ENCODE results near the gene GAA.
"Not testable (repeated sequence)": the region's sequence is repeated elsewhere in the genome, so short reads cannot be mapped to it uniquely, and the experiment has no call there.

Gene GAA

DNA sequence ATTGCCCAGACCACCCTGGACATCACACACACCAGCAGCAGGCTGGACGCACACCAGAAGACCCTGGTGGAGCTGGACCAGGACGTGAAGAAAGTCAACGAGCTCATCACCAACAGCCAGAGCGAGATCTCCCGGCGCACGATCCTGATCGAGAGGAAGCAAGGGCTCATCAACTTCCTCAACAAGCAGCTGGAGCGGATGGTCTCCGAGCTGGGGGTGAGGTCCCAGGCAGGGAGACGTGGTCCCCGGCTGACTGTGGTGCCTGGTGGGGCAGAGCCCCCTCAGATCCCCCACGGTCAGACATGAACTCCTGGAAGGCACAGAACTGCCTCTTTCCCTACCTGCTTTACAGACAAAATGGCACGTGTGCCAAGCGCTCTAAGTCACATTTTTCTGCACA lies 16.6 kb upstream of the GAA start:
- no peak for DNase-seq

DNA sequence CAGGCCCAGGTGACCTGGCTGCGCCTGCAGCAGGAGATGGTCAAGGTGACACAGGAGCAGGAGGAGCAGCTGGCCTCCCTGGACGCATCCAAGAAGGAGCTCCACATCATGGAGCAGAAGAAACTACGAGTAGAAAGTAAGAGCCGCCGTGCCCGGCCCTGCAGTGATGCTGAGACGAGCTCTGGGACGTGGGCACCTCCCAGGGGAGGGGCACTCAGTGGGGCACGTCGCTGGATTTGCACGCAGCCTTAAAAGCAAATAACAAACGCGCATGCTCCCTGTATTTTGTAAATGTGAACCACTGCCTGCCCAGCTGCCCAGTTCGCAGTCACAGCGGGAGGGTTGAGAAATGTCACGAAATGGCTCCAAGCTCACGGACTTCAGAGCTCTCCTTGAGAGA lies 15.3 kb upstream of the GAA start:
- DNase-seq, result no peak

DNA sequence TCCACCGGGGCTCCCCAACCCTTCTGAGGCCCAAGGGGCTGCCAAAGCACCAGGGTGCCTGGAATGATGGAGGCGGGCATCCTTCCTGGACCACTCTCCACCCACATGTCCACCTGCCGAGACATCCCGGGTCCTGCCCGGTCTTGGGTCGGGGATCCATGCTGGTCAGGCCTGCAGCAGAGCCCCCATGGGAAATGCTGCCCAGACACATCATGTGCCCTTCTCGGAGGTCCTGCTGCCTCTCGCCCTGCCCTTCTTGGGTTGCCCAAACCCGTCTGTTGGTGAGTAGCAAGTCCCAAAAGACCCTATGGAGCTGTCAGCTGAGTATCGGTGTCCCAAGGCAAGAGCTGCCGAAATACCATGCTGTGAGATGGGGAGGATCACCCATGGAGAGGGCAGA lies 14.8 kb upstream of the GAA start:
- DNase-seq, result no peak

DNA sequence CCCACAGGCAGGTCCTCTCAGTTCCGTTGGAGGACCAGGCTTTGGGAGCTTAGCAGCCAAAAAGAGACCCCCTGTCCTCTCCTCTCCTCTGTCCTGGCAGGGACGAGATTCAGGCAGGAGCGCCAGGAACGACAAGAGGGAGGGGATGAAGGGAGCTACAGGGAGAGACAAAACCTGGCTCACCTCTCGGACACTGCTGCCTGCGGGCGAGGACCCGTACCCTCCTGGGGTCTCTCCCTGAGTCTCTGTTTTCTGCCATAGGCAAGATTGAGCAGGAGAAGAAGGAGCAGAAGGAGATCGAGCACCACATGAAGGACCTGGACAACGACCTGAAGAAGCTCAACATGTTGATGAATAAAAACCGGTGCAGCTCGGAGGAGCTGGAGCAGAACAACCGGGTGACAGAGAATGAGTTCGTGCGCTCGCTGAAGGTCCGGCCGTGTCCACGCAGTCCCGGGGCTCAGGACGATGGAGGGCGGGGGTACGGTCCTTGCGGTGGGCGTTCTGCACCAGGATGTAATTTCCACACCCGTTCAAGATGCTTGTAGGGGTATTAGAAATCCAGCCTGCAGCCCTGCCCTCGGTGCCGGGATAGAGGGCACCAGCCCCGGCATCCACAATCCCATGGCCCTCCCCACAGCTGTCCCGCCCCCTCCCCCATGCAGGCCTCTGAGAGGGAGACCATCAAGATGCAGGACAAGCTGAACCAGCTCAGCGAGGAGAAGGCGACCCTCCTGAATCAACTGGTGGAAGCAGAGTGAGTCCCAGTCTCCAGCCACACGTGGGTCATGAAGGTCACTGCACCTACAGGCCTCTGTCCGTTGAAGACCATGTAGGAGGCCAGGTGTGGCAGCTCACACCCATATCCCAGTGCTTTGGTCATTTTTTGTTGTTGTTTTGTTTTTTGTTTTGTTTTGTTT lies 13.8 kb upstream of the GAA start:
- no peak for DNase-seq

DNA sequence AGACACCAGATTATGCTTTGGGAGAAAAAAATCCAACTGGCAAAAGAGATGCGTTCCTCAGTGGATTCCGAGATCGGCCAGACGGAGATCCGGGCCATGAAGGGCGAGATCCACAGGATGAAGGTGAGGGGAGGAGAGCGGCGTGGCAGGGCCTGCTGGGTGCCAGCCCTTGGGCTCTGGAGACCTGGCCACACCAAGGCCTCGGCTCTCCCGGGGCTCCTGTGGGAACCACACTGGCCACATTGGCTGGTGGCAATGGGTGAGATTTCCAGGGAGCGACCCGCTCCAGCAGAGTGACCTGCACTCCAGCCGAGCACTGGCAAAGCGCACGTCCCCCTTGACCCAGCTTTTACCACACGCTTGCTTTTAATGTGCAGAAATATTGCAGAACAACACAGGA lies 11.6 kb upstream of the GAA start:
- no peak for DNase-seq

DNA sequence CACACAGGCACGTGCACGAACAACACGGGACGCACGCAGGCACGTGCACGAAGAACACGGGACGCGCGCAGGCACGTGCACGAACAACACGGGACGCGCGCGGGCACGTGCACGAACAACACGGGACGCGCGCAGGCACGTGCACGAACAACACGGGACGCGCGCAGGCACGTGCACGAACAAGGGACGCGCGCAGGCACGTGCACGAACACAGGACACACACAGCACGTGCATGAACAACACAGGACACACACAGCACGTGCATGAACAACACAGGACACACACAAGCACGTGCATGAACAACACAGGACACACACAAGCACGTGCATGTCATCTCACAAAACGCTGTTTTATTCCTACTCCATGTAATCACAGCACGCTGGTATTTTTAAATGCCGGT lies 11.2 kb upstream of the GAA start:
- DNase-seq, result not testable (repeated sequence)

DNA sequence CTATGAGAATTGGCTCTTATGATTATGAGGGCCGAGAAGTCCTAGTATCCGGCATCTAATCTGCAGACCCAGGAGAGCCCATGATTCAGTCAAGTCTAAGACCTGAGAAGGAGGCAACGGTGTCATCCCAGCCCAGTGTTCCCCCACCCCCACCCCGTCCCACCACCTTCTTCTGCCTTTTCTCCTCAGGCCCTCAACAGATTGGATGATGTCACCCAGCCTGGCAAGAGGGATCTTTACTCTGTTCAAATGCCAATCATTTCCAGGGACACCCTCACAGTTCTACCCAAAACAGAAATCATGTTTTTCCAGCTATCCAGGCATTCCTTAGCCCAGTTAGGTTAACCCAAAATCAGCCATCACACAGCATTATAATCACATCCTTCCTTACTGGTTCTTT lies 10.0 kb upstream of the GAA start:
- DNase-seq, result no peak

DNA sequence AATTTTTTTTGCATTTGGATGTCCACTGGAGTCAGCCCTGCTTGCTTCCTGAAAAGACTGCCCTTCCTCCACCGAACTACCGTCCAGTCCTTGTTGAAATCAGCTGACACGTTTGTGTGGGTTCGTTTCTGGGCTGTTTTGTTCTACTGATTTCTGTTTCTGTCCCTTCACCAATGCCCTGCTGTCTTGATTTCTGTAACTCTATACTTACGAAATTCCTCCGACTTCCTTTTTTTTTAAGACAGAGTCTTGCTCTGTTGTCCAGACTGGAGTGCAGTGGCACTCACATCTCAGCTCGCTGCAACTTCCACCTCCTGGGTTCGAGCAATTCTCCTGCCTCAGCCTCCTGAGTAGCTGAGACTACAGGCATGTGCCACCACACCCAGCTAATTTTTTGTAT lies 8.4 kb upstream of the GAA start:
- DNase-seq, result no peak

DNA sequence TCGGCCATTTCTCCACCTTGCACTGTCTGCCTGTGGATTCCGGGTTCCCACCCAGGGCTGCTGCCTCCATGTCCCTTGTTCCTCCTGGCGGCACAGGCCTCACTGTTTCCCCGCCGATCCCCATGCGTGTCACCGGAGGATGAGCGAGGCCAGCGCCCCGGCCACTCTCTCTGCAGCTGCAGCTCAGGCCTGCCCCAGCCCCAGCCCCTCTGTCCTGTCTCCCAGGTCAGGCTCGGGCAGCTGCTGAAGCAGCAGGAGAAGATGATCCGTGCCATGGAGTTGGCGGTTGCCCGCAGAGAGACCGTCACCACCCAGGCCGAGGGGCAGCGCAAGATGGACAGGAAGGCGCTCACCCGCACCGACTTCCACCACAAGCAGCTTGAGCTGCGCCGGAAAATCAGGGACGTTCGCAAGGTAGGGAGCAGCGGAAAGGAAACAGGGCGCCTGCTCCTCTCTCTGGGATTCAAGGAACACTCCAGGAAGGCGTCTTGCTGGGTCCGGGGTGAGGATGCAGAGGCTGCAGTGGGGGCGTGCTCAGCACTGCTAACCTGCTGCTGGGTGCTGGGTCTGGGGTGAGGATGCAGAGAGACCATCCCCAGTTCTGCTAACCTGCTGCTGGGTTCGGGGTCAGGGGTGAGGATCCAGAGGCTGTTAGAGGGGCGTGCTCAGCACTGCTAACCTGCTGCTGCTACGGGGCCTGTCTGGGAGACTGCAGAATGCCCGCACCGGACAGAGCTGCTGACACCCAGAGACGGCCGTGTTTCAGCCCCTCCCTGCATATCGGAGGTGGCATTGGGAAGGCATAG lies 6.1 kb upstream of the GAA start:
- DNase-seq, result no peak

DNA sequence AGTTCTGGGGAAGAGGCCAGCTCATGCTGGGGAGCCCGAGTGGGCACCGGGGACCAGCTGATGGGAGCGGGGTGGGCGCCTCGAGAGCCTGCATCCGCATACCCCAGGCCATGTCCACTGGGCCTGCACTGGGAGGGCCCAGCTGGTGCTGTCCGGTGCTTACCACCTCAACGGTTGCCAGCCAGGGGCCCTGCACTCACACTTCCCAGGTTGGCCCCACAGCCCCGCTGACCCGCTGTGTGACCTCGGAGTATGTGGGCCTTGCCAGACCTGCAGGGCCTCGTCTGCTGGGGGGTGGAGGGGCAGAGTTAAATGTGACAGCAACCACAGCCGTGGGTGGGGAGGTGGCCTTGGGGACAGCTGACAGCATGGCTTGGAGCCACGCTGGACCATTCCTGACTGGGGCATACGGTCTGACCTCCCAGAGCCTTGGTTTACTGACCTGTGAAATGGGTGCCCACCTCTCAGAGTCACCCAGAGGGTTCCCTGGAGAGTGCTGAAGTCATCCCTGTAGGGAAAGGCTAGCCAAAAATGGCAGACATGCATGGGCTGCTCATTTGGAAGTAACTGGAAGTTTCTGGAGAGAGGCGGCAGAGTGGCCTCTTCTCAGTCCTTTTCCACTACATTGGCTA lies 5.4 kb upstream of the GAA start:
- DNase-seq, result no peak

DNA sequence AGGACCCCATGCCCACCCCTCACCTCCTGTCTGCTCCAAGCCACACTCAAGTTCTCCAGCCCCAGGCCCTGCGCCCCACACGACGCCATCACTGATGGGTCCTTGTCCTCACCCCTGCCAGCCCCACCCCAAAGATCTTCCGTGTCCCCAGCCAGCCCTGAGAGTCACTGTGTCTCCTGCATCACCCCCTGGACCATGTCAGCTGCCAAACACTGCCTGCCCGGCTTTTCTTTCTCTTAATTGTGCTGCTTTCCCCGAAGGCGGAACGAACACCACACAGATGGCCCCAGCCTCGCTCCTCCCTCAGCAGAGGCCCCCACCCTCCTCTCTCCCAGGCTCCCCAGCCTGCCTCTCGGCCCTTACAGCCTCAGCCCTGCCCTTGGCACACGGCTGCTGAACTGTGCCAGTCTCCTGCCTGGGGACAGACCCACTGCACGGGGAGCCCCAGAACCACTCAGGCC lies 4.8 kb upstream of the GAA start:
- DNase-seq, result no peak

DNA sequence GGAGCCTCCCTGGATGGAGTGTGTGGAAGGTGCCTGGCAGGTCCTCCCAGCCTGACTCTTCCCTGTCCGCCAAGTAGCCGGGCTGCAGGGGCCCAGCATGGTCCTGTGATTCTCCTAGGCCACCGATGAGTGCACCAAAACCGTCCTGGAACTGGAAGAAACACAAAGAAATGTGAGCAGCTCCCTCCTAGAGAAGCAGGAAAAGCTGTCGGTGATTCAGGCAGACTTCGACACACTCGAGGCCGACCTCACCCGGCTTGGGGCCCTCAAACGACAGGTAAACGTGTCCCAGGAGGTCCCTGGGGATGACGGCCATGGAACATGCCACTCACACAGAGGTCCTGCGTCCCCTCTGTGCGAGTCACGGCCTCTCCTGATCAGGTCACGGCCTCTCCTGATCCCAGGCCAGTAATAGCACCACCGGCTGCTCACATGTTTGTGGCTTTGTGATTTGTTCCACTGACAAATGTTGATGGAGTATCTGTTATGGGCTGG lies 4.2 kb upstream of the GAA start:
- DNase-seq, result no peak

DNA sequence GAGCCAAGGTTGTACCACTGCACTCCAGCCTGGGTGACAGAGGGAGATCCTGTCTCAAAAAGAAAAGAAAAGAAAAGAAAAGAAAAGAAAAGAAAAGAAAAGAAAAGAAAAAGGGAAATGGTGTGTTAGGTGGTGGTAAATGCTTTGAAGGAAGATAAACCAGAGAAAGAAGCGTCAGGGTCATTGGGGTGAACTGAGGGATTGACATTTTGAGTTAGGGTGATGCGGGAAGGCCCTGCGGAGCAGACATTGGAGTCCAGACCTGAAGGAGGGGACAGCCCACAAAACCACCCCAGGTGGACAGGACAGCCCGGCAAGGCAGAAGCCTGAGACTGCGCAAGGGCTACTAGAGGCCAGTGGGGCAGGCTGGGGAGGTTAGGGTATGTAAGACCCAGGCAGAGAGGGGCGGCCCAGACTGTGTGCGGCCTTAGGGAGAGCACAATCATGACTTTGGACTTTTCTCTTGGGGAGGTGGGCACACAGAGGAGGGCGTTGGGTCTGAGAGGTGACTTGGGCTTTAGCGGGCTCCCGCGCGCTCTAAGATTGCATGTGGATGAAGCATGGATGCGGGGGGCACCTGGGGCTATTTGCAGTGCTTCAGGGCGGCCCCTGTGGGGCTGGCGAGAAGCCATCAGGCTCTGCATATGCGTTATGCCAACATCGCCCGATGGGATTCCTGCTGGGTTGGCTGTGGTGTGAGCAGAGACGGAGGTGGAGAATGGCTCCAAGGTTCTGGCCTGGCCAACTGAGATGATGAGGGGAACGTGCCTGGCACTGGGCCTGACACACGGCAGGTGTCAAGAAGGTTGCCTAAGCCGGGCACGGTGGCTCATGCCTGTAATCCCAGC lies 3.3 kb upstream of the GAA start:
- no peak for DNase-seq

DNA sequence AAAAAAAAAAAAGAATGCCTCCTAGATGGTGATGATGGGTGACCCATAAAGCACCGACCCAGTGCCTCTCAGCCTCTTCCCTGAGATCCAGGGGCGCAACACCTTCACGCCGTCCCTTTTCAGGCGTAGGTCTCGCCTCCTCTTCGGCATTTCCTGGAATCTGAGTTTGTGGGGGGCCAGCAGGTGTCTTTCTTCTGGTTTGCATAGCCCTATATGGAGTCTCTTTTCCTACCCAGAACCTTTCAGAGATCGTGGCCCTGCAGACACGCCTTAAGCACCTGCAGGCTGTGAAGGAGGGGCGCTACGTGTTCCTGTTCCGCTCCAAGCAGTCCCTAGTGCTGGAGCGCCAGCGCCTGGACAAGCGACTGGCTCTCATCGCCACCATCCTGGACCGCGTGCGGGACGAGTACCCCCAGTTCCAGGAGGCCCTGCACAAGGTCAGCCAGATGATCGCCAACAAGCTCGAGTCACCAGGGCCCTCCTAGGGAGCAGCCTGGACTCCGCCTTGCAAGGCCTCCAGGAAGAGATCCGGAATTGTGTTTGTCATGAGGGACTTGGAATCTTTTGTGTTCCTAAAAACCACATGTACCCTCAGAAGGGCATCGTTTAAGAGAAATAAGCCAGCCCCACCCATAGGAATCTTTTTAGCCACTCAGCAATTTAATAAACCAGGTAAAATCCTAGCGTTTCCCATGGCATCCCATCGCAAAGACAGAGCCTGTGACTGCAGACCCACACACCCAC lies 1.9 kb upstream of the GAA start:
- DNase-seq, result no peak

DNA sequence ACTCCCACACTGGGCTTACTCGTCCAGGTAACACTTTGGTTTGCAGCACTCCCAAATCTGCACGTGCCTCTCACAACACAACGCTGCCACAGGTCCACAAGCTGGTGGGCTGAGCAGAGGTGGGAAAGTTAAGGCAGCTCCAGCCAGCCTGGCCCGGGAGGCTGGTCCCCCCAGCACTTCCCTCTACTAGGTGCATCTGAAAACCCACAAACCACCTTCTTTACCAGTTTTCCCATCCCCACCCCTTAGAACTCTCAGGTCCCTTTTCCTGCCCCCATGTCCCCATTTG lies 1.4 kb upstream of the GAA start:
- no peak for DNase-seq

DNA sequence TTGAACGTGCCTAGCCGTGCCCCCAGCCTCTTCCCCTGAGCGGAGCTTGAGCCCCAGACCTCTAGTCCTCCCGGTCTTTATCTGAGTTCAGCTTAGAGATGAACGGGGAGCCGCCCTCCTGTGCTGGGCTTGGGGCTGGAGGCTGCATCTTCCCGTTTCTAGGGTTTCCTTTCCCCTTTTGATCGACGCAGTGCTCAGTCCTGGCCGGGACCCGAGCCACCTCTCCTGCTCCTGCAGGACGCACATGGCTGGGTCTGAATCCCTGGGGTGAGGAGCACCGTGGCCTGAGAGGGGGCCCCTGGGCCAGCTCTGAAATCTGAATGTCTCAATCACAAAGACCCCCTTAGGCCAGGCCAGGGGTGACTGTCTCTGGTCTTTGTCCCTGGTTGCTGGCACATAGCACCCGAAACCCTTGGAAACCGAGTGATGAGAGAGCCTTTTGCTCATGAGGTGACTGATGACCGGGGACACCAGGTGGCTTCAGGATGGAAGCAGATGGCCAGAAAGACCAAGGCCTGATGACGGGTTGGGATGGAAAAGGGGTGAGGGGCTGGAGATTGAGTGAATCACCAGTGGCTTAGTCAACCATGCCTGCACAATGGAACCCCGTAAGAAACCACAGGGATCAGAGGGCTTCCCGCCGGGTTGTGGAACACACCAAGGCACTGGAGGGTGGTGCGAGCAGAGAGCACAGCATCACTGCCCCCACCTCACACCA lies 724 bp downstream of the GAA start:
- no peak for DNase-seq

DNA sequence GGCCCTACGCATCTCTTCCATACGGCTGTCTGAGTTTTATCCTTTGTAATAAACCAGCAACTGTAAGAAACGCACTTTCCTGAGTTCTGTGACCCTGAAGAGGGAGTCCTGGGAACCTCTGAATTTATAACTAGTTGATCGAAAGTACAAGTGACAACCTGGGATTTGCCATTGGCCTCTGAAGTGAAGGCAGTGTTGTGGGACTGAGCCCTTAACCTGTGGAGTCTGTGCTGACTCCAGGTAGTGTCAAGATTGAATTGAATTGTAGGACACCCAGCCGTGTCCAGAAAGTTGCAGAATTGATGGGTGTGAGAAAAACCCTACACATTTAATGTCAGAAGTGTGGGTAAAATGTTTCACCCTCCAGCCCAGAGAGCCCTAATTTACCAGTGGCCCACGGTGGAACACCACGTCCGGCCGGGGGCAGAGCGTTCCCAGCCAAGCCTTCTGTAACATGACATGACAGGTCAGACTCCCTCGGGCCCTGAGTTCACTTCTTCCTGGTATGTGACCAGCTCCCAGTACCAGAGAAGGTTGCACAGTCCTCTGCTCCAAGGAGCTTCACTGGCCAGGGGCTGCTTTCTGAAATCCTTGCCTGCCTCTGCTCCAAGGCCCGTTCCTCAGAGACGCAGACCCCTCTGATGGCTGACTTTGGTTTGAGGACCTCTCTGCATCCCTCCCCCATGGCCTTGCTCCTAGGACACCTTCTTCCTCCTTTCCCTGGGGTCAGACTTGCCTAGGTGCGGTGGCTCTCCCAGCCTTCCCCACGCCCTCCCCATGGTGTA lies 1.5 kb downstream of the GAA start:
- DNase-seq, result no peak

DNA sequence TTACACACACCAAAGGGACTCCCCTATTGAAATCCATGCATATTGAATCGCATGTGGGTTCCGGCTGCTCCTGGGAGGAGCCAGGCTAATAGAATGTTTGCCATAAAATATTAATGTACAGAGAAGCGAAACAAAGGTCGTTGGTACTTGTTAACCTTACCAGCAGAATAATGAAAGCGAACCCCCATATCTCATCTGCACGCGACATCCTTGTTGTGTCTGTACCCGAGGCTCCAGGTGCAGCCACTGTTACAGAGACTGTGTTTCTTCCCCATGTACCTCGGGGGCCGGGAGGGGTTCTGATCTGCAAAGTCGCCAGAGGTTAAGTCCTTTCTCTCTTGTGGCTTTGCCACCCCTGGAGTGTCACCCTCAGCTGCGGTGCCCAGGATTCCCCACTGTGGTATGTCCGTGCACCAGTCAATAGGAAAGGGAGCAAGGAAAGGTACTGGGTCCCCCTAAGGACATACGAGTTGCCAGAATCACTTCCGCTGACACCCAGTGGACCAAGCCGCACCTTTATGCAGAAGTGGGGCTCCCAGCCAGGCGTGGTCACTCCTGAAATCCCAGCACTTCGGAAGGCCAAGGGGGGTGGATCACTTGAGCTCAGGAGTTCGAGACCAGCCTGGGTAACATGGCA lies 2.2 kb downstream of the GAA start:
- DNase-seq, result no peak

DNA sequence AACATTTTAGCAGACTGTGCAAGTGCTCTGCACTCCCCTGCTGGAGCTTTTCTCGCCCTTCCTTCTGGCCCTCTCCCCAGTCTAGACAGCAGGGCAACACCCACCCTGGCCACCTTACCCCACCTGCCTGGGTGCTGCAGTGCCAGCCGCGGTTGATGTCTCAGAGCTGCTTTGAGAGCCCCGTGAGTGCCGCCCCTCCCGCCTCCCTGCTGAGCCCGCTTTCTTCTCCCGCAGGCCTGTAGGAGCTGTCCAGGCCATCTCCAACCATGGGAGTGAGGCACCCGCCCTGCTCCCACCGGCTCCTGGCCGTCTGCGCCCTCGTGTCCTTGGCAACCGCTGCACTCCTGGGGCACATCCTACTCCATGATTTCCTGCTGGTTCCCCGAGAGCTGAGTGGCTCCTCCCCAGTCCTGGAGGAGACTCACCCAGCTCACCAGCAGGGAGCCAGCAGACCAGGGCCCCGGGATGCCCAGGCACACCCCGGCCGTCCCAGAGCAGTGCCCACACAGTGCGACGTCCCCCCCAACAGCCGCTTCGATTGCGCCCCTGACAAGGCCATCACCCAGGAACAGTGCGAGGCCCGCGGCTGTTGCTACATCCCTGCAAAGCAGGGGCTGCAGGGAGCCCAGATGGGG lies 3.1 kb downstream of the GAA start:
- no peak for DNase-seq

Data from T-helper 2 cell (primary cell).